SU-DHL-6 (cell line): ENCODE measurements around the gene FAM43B.

Experiments
- H2AFZ ChIP-seq: fragments of 200-600 bp; sonication (generic); 2 replicates; pipeline ENCODE4 v1.6.1; 2014; ENCODE audit warnings: low read depth, mild to moderate bottlenecking, moderate library complexity, mixed read lengths, antibody characterized with exemption, low read length; ENCODE audit not compliant: severe bottlenecking
- H3F3A ChIP-seq: fragments of 200-600 bp; shearing (Covaris generic); 2 replicates; pipeline ENCODE4 v1.6.0; 2016; ENCODE audit warnings: antibody characterized with exemption, mild to moderate bottlenecking; ENCODE audit not compliant: insufficient read depth
- H3K27ac ChIP-seq: fragments of 200-600 bp; sonication (generic); 2 replicates; pipeline ENCODE4 v1.5.1; 2016; ENCODE audit warnings: low read depth, mild to moderate bottlenecking, low read length, moderate library complexity, mixed read lengths
- H3K27me3 ChIP-seq: fragments of 200-600 bp; sonication (generic), shearing (Covaris generic); 2 replicates; pipeline ENCODE4 v1.6.0; 2014; ENCODE audit warnings: mild to moderate bottlenecking, low read length
- H3K36me3 ChIP-seq: fragments of 200-600 bp; sonication (generic); 2 replicates; pipeline ENCODE4 v1.6.1; 2014; ENCODE audit warnings: mild to moderate bottlenecking, low read length, mixed read lengths
- H3K4me2 ChIP-seq: fragments of 300-600, 200-600 bp; shearing (Covaris generic), sonication (generic); 2 replicates; pipeline ENCODE4 v1.6.0; 2014; ENCODE audit warnings: low read length, low read depth, mild to moderate bottlenecking; ENCODE audit not compliant: poor library complexity, severe bottlenecking
- H3K4me3 ChIP-seq: fragments of 200-600 bp; sonication (generic); 2 replicates; pipeline ENCODE4 v1.5.1; 2014; ENCODE audit warnings: antibody characterized with exemption, low read length, mild to moderate bottlenecking, mixed read lengths; ENCODE audit not compliant: insufficient read depth, poor library complexity, severe bottlenecking
- H3K79me2 ChIP-seq: fragments of 200-600 bp; sonication (generic); 2 replicates; pipeline ENCODE4 v1.6.1; 2014; ENCODE audit warnings: mild to moderate bottlenecking, low read length, moderate library complexity; ENCODE audit not compliant: insufficient read depth
- H3K9ac ChIP-seq: fragments of 200-600 bp; sonication (generic); 2 replicates; pipeline ENCODE4 v1.7.0; 2014; ENCODE audit warnings: mild to moderate bottlenecking, low read length
- H3K9me2 ChIP-seq: fragments of 200-600 bp; sonication (generic); replicated peaks from 2 replicates; pipeline ENCODE4 v1.6.1; 2014; ENCODE audit warnings: low read length; ENCODE audit not compliant: insufficient read depth
- H3K9me3 ChIP-seq: fragments of 200-600 bp; sonication (generic); 2 replicates; pipeline ENCODE4 v1.6.1; 2014; ENCODE audit warnings: low read length, mixed read lengths; ENCODE audit not compliant: insufficient read depth
- H4K20me1 ChIP-seq: fragments of 200-600 bp; sonication (generic); 2 replicates; pipeline ENCODE4 v1.6.1; 2014; ENCODE audit warnings: low read depth, mild to moderate bottlenecking, antibody characterized with exemption, low read length, moderate library complexity, mixed read lengths
- EZH2phosphoT487 ChIP-seq: fragments of 200-600 bp; sonication (generic), shearing (Covaris generic); conservative IDR thresholded peaks from 2 replicates; pipeline ENCODE4 v1.6.1; 2018; ENCODE audit warnings: mild to moderate bottlenecking, antibody characterized with exemption, low read length, moderate library complexity, mixed read lengths
- TF ChIP-seq, protein P1 (sequence below): fragments of 200-600 bp; sonication (generic); IDR thresholded peaks from one replicate; pipeline ENCODE4 v1.5.1; 2017; ENCODE audit warnings: antibody characterized with exemption, mild to moderate bottlenecking, low read length, moderate library complexity; ENCODE audit not compliant: insufficient read depth, poor library complexity, severe bottlenecking

The FAM43B gene, protein sequence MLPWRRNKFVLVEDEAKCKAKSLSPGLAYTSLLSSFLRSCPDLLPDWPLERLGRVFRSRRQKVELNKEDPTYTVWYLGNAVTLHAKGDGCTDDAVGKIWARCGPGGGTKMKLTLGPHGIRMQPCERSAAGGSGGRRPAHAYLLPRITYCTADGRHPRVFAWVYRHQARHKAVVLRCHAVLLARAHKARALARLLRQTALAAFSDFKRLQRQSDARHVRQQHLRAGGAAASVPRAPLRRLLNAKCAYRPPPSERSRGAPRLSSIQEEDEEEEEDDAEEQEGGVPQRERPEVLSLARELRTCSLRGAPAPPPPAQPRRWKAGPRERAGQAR

DNA sequence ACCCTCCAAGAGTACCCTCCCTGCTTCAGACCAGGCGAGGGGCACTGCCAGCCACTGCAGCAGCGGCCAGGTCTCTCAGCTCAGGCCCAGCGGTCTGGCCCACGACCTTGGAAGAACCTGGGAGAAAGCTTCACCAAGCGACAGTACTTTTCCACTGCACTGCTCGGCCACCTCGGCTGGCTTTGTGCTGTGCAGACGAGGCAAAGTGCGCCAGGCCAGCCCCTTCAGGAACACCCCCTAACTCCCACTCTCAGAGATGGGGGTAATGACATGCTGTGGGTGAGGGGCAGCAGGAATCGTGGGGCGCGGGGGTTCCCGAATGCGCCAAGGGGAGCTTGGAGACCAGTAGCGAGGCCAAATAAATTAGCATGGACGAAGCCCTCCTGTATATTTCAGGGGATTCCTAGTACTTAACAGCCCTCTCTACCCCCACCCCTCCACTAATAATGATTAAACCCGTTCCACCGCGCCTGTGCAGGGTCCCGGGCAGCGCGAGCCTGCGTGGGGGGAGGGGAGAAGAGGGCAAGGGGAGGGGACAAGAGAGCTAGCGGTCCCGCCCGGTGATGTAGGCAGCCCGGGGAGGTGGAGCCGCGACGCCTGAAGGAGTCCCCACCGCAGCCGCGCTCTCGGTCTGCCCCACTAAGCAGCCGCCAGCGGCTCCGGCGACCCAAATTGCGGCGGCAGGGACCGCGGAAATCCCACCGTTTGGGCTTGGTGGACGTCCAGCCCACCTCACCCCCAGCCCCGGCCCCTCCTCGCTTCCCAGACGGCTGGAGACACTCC is at the start of gene FAM43B:
Gene FAM43B (plus strand): TSS at position 629 of the 783 bp plus-strand sequence. CDS start 401 bp downstream, outside the sequence.
- H3K4me2 ChIP-seq, result no peak within 1 kb of the TSS
- no peaks in the 10 kb centered on the region for H4K20me1 ChIP-seq
- H3K79me2 ChIP-seq, result no peaks in the 10 kb centered on the region
- no peak within 1 kb of the TSS for H3K4me3 ChIP-seq
- no peak within 1 kb of the TSS for H3K27ac ChIP-seq
- H3K9me2 ChIP-seq, result no peaks in the 10 kb centered on the region
- H3K9ac ChIP-seq, result no peak within 1 kb of the TSS
- H3K36me3 ChIP-seq, result no peaks in the 10 kb centered on the region
- H2AFZ ChIP-seq, result no peak within 1 kb of the TSS
- H3F3A ChIP-seq, result no peaks in the 10 kb centered on the region
- no peak for TF ChIP-seq EZH2phosphoT487
- TF ChIP-seq, protein P1, sequence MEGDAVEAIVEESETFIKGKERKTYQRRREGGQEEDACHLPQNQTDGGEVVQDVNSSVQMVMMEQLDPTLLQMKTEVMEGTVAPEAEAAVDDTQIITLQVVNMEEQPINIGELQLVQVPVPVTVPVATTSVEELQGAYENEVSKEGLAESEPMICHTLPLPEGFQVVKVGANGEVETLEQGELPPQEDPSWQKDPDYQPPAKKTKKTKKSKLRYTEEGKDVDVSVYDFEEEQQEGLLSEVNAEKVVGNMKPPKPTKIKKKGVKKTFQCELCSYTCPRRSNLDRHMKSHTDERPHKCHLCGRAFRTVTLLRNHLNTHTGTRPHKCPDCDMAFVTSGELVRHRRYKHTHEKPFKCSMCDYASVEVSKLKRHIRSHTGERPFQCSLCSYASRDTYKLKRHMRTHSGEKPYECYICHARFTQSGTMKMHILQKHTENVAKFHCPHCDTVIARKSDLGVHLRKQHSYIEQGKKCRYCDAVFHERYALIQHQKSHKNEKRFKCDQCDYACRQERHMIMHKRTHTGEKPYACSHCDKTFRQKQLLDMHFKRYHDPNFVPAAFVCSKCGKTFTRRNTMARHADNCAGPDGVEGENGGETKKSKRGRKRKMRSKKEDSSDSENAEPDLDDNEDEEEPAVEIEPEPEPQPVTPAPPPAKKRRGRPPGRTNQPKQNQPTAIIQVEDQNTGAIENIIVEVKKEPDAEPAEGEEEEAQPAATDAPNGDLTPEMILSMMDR, result no peak
- no peaks in the 10 kb centered on the region for H3K27me3 ChIP-seq
- no peaks in the 10 kb centered on the region for H3K9me3 ChIP-seq

DNA sequence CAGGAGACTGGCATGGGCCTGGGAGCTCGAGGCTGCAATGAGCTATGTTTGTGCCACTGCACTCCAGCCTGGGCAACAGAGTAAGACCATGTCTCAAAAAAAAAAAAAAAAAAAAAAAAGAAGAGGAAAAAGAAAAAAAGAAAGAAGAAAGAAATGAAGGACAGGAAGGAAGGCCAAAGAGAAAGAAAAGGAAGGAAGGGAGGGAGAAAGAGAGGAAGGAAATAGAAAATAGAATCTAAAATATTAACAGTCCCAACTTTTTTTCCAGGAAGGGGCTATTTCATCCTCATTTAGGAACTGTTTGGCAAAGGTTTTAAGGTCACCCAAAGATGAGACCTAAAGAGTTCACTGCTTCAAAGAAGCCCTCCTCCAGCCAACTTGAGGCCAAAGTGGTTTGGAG is 46.9 kb upstream of the FAM43B start:
- H3K36me3 ChIP-seq, result no peaks in the 10 kb centered on the region
- no peak overlapping the region for H2AFZ ChIP-seq
- no peak overlapping the region for H3K9ac ChIP-seq
- peaks cover 37% of the 10 kb centered on the region for H3K79me2 ChIP-seq
- no peak overlapping the region for H3K4me2 ChIP-seq
- no peaks in the 10 kb centered on the region for H3K27me3 ChIP-seq
- TF ChIP-seq, protein P1, result no peak
- TF ChIP-seq EZH2phosphoT487, result no peak
- H3K9me3 ChIP-seq, result no peaks in the 10 kb centered on the region
- H3K27ac ChIP-seq, result no peak overlapping the region
- no peaks in the 10 kb centered on the region for H4K20me1 ChIP-seq
- no peaks in the 10 kb centered on the region for H3K9me2 ChIP-seq
- no peaks in the 10 kb centered on the region for H3F3A ChIP-seq
- H3K4me3 ChIP-seq, result no peak overlapping the region

DNA sequence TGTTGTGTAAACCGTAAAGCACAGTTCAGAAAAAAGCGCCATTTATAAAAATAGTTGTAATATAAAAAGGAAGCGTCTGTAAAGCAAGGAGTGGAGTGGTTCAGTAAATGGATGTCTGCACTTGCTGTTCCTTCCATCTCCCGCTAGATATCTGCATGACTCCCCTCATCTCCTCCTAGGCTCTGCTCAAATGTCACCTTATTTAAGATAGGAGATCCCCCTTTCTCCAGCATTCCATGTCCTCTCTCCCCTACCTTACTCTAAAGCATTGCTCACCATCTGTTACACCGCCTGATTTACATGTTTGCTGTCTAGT is 45.2 kb upstream of the FAM43B start:
- H3K27ac ChIP-seq, result no peak overlapping the region
- H4K20me1 ChIP-seq, result no peaks in the 10 kb centered on the region

More for the DNA sequence above, 45.2 kb upstream of the FAM43B start:
- Histone ChIP-seq H3K27me3 (no peaks in the 10 kb centered on the region), H3F3A (no peaks in the 10 kb centered on the region), H3K4me2 (peak overlapping the region; percentile 98), H3K4me3 (peak overlapping the region; percentile 86), H3K9ac (peak overlapping the region; percentile 73), H3K9me2 (no peaks in the 10 kb centered on the region), H3K79me2 (peaks cover 37% of the 10 kb centered on the region), H3K9me3 (no peaks in the 10 kb centered on the region), H2AFZ (peak overlapping the region; percentile 98), H3K36me3 (no peaks in the 10 kb centered on the region)
- TF ChIP-seq, protein P1, result no peak
- no peak for TF ChIP-seq EZH2phosphoT487
